ENCODE results near the gene DDRGK1. TPM values are rescaled to one million over a fixed set of nuclear protein-coding genes. Genes with fewer than 3 reads are reported as not detected.

The DDRGK1 gene
- total and polyA plus RNA-seq, 2 of the 8 experiments (the other 6 are each of a cell fraction or from before 2014, with no cell fraction given): 29.4 to 42.0 TPM

DNA sequence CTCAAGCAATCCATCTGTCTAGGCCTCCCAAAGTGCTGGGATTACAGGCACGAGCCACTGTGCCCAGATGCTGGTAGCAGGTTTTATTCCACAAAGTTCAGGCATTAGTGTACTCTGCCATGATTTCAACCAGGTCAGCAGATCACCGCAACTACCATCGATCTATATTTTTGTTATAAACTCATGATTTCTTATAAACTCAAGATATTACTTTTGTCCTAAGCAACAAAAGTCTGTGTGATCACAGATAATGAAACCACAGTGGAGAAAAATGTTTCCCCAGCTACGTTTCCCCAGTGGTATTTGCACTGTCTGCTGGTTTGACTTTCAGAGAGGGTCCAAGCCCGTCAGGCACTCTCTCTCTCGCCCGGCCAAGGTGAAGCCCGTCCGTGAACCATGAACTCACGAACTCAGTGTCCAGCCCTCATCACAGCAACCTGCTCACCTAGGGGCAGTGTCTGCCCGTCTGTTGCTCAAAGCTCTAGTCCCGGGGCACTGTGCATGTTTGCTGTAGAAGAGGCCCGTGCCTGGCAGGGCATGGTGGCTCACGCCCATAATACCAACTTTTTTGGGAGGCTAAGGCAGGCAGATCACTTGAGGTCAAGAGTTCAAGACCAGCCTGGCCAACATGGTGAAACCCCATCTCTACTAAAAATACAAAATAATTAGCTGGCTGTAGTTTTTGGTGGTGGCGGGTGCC is 27.6 kb upstream of the DDRGK1 start:
- Histone ChIP-seq H3K18ac (ENCODE audit: extremely low read depth, low read length) (no peak overlapping the region), H2BK15ac (ENCODE audit: low read length) (no peak overlapping the region), H3K4me1 (replicated peaks in 1 of 4; ENCODE audit: control insufficient read depth in 3 of 4, insufficient read depth in 4 of 4, low read length in 3 of 4) (no peaks in the 10 kb centered on the region; a peak in 1 of 7 replicates), H3K4ac (replicated peaks; ENCODE audit: insufficient read length, low read depth, low read length) (no peak overlapping the region), H3K23me2 (ENCODE audit: low read depth, low read length) (no peaks in the 10 kb centered on the region), H2AK5ac (ENCODE audit: low read depth, low read length) (no peak overlapping the region), H3K56ac (replicated peaks; ENCODE audit: insufficient read length, low read depth, low read length) (no peak overlapping the region), H2BK12ac (ENCODE audit: low read depth, low read length) (no peak overlapping the region), H4K91ac (replicated peaks; ENCODE audit: insufficient read length, low read length) (no peak overlapping the region), H3K14ac (ENCODE audit: insufficient read length) (no peak overlapping the region), H3K4me3 (ENCODE audit: extremely low read depth in 1 of 4, insufficient read depth in 2 of 4, low read depth in 3 of 4, low read length in 4 of 4) (no peak overlapping the region), H4K20me1 (replicated peaks in 1 of 2; ENCODE audit: control insufficient read depth in 1 of 2, insufficient read depth in 2 of 2, low read length in 2 of 2) (peaks cover 0 to 5% of the 10 kb centered on the region in 2 experiments), H3K23ac (ENCODE audit: insufficient read length) (no peak overlapping the region), H3K79me2 (ENCODE audit: control insufficient read depth in 1 of 2, insufficient read depth in 2 of 2, low read length in 2 of 2) (no peaks in the 10 kb centered on the region), H2BK5ac (ENCODE audit: low read depth, low read length) (no peak overlapping the region), H2BK120ac (replicated peaks; ENCODE audit: low read depth, low read length) (no peak overlapping the region), H3K27ac (ENCODE audit: low read depth, low read length) (no peak overlapping the region), H3K9me3 (ENCODE audit: insufficient read depth in 2 of 2, low read depth in 1 of 2, low read length in 1 of 2) (no peaks in the 10 kb centered on the region), H3K79me1 (ENCODE audit: low read depth, low read length) (no peaks in the 10 kb centered on the region; the same call in 1 of the 2 replicates), H4K5ac (ENCODE audit: insufficient read length, low read depth, low read length) (no peak overlapping the region), H3K27me3 (replicated peaks in 1 of 4; ENCODE audit: control insufficient read depth in 3 of 4, extremely low read depth in 1 of 4, insufficient read depth in 3 of 4, low read length in 3 of 4) (peaks cover 0 to 6% (median 4%) of the 10 kb centered on the region in 4 experiments; a peak in 6 of 7 replicates), H2AFZ (ENCODE audit: low read length) (no peak overlapping the region), H3K36me3 (ENCODE audit: control insufficient read depth in 2 of 4, insufficient read depth in 4 of 4, low read length in 3 of 4) (peaks cover 0 to 8% (median 2%) of the 10 kb centered on the region in 4 experiments; a peak in 3 of 8 replicates), H3K9ac (replicated peaks in 1 of 4; ENCODE audit: extremely low read depth in 1 of 4, low read depth in 3 of 4, low read length in 3 of 4) (no peak overlapping the region), H4K8ac (ENCODE audit: extremely low read depth, insufficient read depth, low read length) (no peak overlapping the region), H2BK20ac (ENCODE audit: low read length) (no peak overlapping the region), H3K4me2 (ENCODE audit: insufficient read depth in 1 of 2, low read depth in 2 of 2, low read length in 2 of 2) (no peak overlapping the region)
- TF ChIP-seq SAP30 (IDR thresholded peaks at IDR 0.05; ENCODE audit: insufficient read depth, insufficient replicate concordance, low read length) (no peak), CHD1 (IDR thresholded peaks at IDR 0.05; ENCODE audit: low read depth, low read length) (no peak), TAF1 (IDR thresholded peaks at IDR 0.05; ENCODE audit: low read depth, low read length) (no peak), PHF8 (conservative IDR thresholded peaks at IDR 0.05; ENCODE audit: low read depth, low read length) (no peak), GABPA (IDR thresholded peaks at IDR 0.05; ENCODE audit: borderline replicate concordance, insufficient read depth, low read length) (no peak), ASH2L (IDR thresholded peaks at IDR 0.05; ENCODE audit: low read length) (no peak), SIRT6 (IDR thresholded peaks at IDR 0.05; ENCODE audit: low read length) (no peak), POLR2AphosphoS5 (IDR thresholded peaks at IDR 0.05; ENCODE audit: low read depth, low read length) (no peak), CTBP2 (IDR thresholded peaks at IDR 0.05; ENCODE audit: borderline replicate concordance, insufficient read depth, insufficient read length, low read length) (no peak), MAFK (IDR thresholded peaks at IDR 0.05; ENCODE audit: low read depth, low read length) (no peak), POLR2A (IDR thresholded peaks at IDR 0.05; ENCODE audit: control extremely low read depth in 1 of 2, low read depth in 2 of 2, low read length in 2 of 2) (no peak)
- no peak for DNase-seq (ENCODE audit: low read depth in 1 of 2, low spot score in 2 of 2)
- 92% methylated on average over 15 of the region's 15 CpGs; no CpG with 5 or more reads in 1 of the 2 experiments for WGBS, 2 experiments (ENCODE audit: extremely low coverage in 1 of 2, insufficient coverage in 1 of 2, insufficient read length in 1 of 2, insufficient replicate concordance in 2 of 2, low coverage in 1 of 2, low lambda C conversion rate in 2 of 2, missing lambda C conversion rate in 1 of 2)
- no peak for FAIRE-seq
- POLR2A ChIA-PET (ENCODE audit: partially characterized antibody): interaction anchor here (1.1 to 1.2 kb wide), 2 partner anchors 9 to 11 kb away, joined by 3 to 5 read pairs; no protein-coding TSS in a partner anchor
- CTCF ChIA-PET (ENCODE audit: partially characterized antibody): interaction anchor here (0.6 to 1.6 kb wide), 6 partner anchors 13 to 117 kb away, joined by 3 to 7 read pairs (median 4); no protein-coding TSS in a partner anchor
